GM23248 (cell line): ENCODE results near the gene SCN9A. TPM values are rescaled to one million over a fixed set of nuclear protein-coding genes. Genes with fewer than 3 reads are reported as not detected.

Experiments used
- DNase-seq: peaks from one replicate; pipeline ENCODE4 v3.0.0-alpha.2; 2015
- H2AFZ ChIP-seq: fragments of 200-600 bp; sonication (generic); 2 replicates; pipeline ENCODE4 v1.6.1; 2016; ENCODE audit warnings: antibody characterized with exemption
- H3F3A ChIP-seq: fragments of 200-600 bp; sonication (generic); 2 replicates; pipeline ENCODE4 v1.6.1; 2016; ENCODE audit warnings: mild to moderate bottlenecking, antibody characterized with exemption, mixed run types; ENCODE audit not compliant: insufficient read depth
- H3K27ac ChIP-seq: fragments of 200-600 bp; sonication (generic); 2 replicates; pipeline ENCODE4 v1.5.1; 2016; ENCODE audit warnings: mild to moderate bottlenecking
- H3K27me3 ChIP-seq: fragments of 200-600 bp; sonication (generic); replicated peaks from 2 replicates; pipeline ENCODE4 v1.6.1; 2016; ENCODE audit warnings: mild to moderate bottlenecking; ENCODE audit not compliant: insufficient read depth
- H3K36me3 ChIP-seq: fragments of 200-600 bp; sonication (generic); 2 replicates; pipeline ENCODE4 v1.6.1; 2016; ENCODE audit warnings: low read depth, mild to moderate bottlenecking
- H3K4me1 ChIP-seq: fragments of 200-600 bp; sonication (generic); 2 replicates; pipeline ENCODE4 v1.6.1; 2016; ENCODE audit warnings: mild to moderate bottlenecking; ENCODE audit not compliant: insufficient read depth
- H3K4me2 ChIP-seq: fragments of 200-600 bp; sonication (generic); one replicate; pipeline ENCODE4 v1.6.1; 2016; ENCODE audit warnings: mild to moderate bottlenecking; ENCODE audit not compliant: unreplicated experiment
- H3K4me3 ChIP-seq: fragments of 200-600 bp; sonication (generic); 2 replicates; pipeline ENCODE4 v1.5.1; 2016; ENCODE audit warnings: mild to moderate bottlenecking
- H3K79me2 ChIP-seq: fragments of 200-600 bp; sonication (generic); 2 replicates; pipeline ENCODE4 v1.6.1; 2016; ENCODE audit warnings: mild to moderate bottlenecking; ENCODE audit not compliant: insufficient read depth
- H3K9ac ChIP-seq: fragments of 200-600 bp; sonication (generic); 2 replicates; pipeline ENCODE4 v1.6.1; 2016; ENCODE audit warnings: mild to moderate bottlenecking
- H3K9me2 ChIP-seq: fragments of 200-600 bp; sonication (generic); 2 replicates; pipeline ENCODE4 v1.6.1; 2016; ENCODE audit warnings: mixed run types, mild to moderate bottlenecking, moderate library complexity; ENCODE audit not compliant: insufficient read depth
- H3K9me3 ChIP-seq: fragments of 200-600 bp; sonication (generic); one replicate; pipeline ENCODE4 v1.6.1; 2017; ENCODE audit warnings: low read depth
- H4K20me1 ChIP-seq: fragments of 200-600 bp; sonication (generic); 2 replicates; pipeline ENCODE4 v1.6.0; 2016; ENCODE audit not compliant: insufficient read depth
- EZH2 ChIP-seq: fragments of 200-600 bp; sonication (generic); IDR thresholded peaks from 2 replicates; pipeline ENCODE4 v1.6.1; 2018; ENCODE audit warnings: antibody characterized with exemption, mild to moderate bottlenecking; ENCODE audit not compliant: insufficient read depth, poor library complexity, severe bottlenecking
- EZH2phosphoT487 ChIP-seq: fragments of 200-600 bp; sonication (generic); IDR thresholded peaks from 2 replicates; pipeline ENCODE4 v1.6.1; 2018; ENCODE audit warnings: antibody characterized with exemption, moderate library complexity, mild to moderate bottlenecking, low read depth; ENCODE audit not compliant: insufficient read depth
- whole genome bisulfite sequencing, 2 experiments: methylation state at CpG; one replicate each; pipeline ENCODE4 v1.1.6; 2015 to 2017; ENCODE audit warnings: low lambda C conversion rate in 2 of 2, low coverage in 1 of 2; ENCODE audit errors: missing lambda C conversion rate in 2 of 2; 5-methylcytosine and 5-hydroxymethylcytosine counted together
- in situ Hi-C: fragments of 300-500 bp; cut with MboI; formaldehyde crosslinking; loops from 2 replicates; pipeline ENCODE4 v1.15.0; 2020
- polyA plus RNA-seq: library from polyadenylated mRNA; unstranded; fragments of >200 nt; fragmentation: Nextera tagmentation; extraction: Ambion mirVana; gene quantifications from 2 replicates; pipeline ENCODE4 v1.2.1, GENCODE V29; 2016
- total RNA-seq: library from RNA; depleted of rRNA; stranded (reverse); fragments of >200 nt; shearing (Covaris generic); gene quantifications from 2 replicates; pipeline ENCODE4 v1.2.3, GENCODE V29; 2014

SCN9A gene
- total and polyA plus RNA-seq, 2 experiments from 2014 or later: 7.2 to 8.3 TPM

- Histone ChIP-seq H3K9me3 (no peaks in the 10 kb centered on the region), H3K4me2 (no peak overlapping the region), H3F3A (0 out of 2 replicates have a peak, but pooled peaks cover 6% of the 10 kb centered on the region), H3K9ac (no peak overlapping the region), H3K79me2 (no peaks in the 10 kb centered on the region), H3K4me1 (peaks cover 9% of the 10 kb centered on the region), H3K27ac (no peak overlapping the region), H3K27me3 (no peaks in the 10 kb centered on the region), H3K36me3 (no peaks in the 10 kb centered on the region), H4K20me1 (no peaks in the 10 kb centered on the region), H2AFZ (no peak overlapping the region), H3K9me2 (no peaks in the 10 kb centered on the region), H3K4me3 (no peak overlapping the region)
- in situ Hi-C loops: no loop called here
- TF ChIP-seq EZH2phosphoT487 (no peak), EZH2 (no peak)
- no peak for DNase-seq
- 74 to 75% methylated on average over 7 of the region's 7 CpGs for WGBS, 2 experiments
These were observed 18.4 kb downstream of the SCN9A start for GRCh38 chr2:166357068-166357949.

- Histone ChIP-seq H3K9me3 (no peaks in the 10 kb centered on the region), H3K27ac (no peak overlapping the region), H4K20me1 (no peaks in the 10 kb centered on the region), H3F3A (0 out of 2 replicates have a peak, but pooled peaks cover 1% of the 10 kb centered on the region), H3K4me1 (peaks cover 9% of the 10 kb centered on the region), H3K27me3 (no peaks in the 10 kb centered on the region), H3K4me2 (no peak overlapping the region), H2AFZ (no peak overlapping the region), H3K4me3 (no peak overlapping the region), H3K9ac (no peak overlapping the region), H3K79me2 (no peaks in the 10 kb centered on the region), H3K9me2 (no peaks in the 10 kb centered on the region), H3K36me3 (no peaks in the 10 kb centered on the region)
- peak; percentile 29 for DNase-seq
- TF ChIP-seq EZH2phosphoT487: no peak
- no peak for TF ChIP-seq EZH2
- in situ Hi-C loops: no loop called here
These were observed 24.4 kb downstream of the SCN9A start for GRCh38 chr2:166351319-166351718.

GRCh38 chr2:166350525-166350924, 25.2 kb downstream of the SCN9A start:
- H3K27ac ChIP-seq: no peak overlapping the region
- WGBS, 2 experiments: 94 to 96% methylated on average over 2 of the region's 2 CpGs
- no peaks in the 10 kb centered on the region for H3K9me2 ChIP-seq
- TF ChIP-seq EZH2phosphoT487 (no peak), EZH2 (no peak)
- H3K4me3 ChIP-seq: no peak overlapping the region
- no peaks in the 10 kb centered on the region for H3K27me3 ChIP-seq
- no peak overlapping the region for H2AFZ ChIP-seq
- in situ Hi-C loops: no loop called here
- no peaks in the 10 kb centered on the region for H4K20me1 ChIP-seq
- DNase-seq: no peak
- no peak overlapping the region for H3K4me2 ChIP-seq
- H3K4me1 ChIP-seq: peaks cover 14% of the 10 kb centered on the region
- no peaks in the 10 kb centered on the region for H3K79me2 ChIP-seq
- H3K36me3 ChIP-seq: no peaks in the 10 kb centered on the region
- peaks cover 9% of the 10 kb centered on the region; the same call in 1 of the 2 replicates for H3F3A ChIP-seq
- H3K9me3 ChIP-seq: no peaks in the 10 kb centered on the region
- H3K9ac ChIP-seq: no peak overlapping the region

GRCh38 chr2:166344286-166345113, 31.2 kb downstream of the SCN9A start:
- H3K79me2 ChIP-seq: no peaks in the 10 kb centered on the region
- TF ChIP-seq EZH2 (no peak), EZH2phosphoT487 (no peak)
- H3K9ac ChIP-seq: peak overlapping the region; percentile 34; the same call in 1 of the 2 replicates
- peaks cover 33% of the 10 kb centered on the region for H3K4me1 ChIP-seq
- no peaks in the 10 kb centered on the region for H3K27me3 ChIP-seq
- 69 to 70% methylated on average over 4 of the region's 4 CpGs for WGBS, 2 experiments
- H2AFZ ChIP-seq: peak overlapping the region; percentile 68
- H3K36me3 ChIP-seq: no peaks in the 10 kb centered on the region
- in situ Hi-C loops: no loop called here
- no peaks in the 10 kb centered on the region for H3K9me2 ChIP-seq
- peak overlapping the region; percentile 54 for H3K4me2 ChIP-seq
- no peaks in the 10 kb centered on the region for H3K9me3 ChIP-seq
- H4K20me1 ChIP-seq: no peaks in the 10 kb centered on the region
- peaks cover 21% of the 10 kb centered on the region for H3F3A ChIP-seq
- H3K27ac ChIP-seq: peak overlapping the region; percentile 59
- DNase-seq: peak; percentile 75
- peak overlapping the region; percentile 41 for H3K4me3 ChIP-seq
